Nephron (organoid): ENCODE results near the gene OSBPL6.

ENCODE experiments used
- H3K27ac Mint-ChIP-seq, 3 experiments: 2 replicates each; pipeline ENCODE4 v1.8.0; 2020; ENCODE audit warnings: mixed read lengths in 3 of 3, mild to moderate bottlenecking in 2 of 3, moderate library complexity in 1 of 3
- H3K27me3 Mint-ChIP-seq: 2 replicates; pipeline ENCODE4 v1.8.0; 2021; ENCODE audit warnings: low read depth, mild to moderate bottlenecking, moderate library complexity, mixed read lengths
- H3K36me3 Mint-ChIP-seq: 2 replicates; pipeline ENCODE4 v1.8.0; 2020; ENCODE audit warnings: low read depth, mixed read lengths
- H3K4me1 Mint-ChIP-seq: 2 replicates; pipeline ENCODE4 v1.8.0; 2020; ENCODE audit warnings: mixed read lengths
- H3K4me3 Mint-ChIP-seq, 3 experiments: 2 replicates each; pipeline ENCODE4 v1.8.0; 2020; ENCODE audit warnings: mild to moderate bottlenecking in 3 of 3, mixed read lengths in 3 of 3, moderate library complexity in 2 of 3
- H3K9me3 Mint-ChIP-seq: 2 replicates; pipeline ENCODE4 v1.8.0; 2020; ENCODE audit warnings: mixed read lengths
- CTCF ChIP-seq, 3 experiments: fragments of 200-600 bp; sonication (generic); IDR thresholded peaks; one replicate each; pipeline ENCODE4 v1.5.0; 2021; ENCODE audit warnings: antibody characterized with exemption in 3 of 3; ENCODE audit not compliant: unreplicated experiment in 3 of 3

OSBPL6 gene

GRCh38 chr2:178377046-178377445 lies 182.7 kb downstream of the OSBPL6 start:
- TF ChIP-seq CTCF (IDR thresholded peaks at IDR 0.05; ENCODE audit: unreplicated experiment in 3 of 3) = no peak
- Mint-ChIP-seq H3K9me3 (no peaks in the 10 kb centered on the region), H3K27ac (no peak overlapping the region), H3K27me3 (no peaks in the 10 kb centered on the region), H3K36me3 (peaks cover 11% of the 10 kb centered on the region), H3K4me3 (no peak overlapping the region), H3K4me1 (no peaks in the 10 kb centered on the region)

- Mint-ChIP-seq H3K9me3 (no peaks in the 10 kb centered on the region), H3K27me3 (no peaks in the 10 kb centered on the region), H3K36me3 (peaks cover 11% of the 10 kb centered on the region), H3K4me1 (no peaks in the 10 kb centered on the region), H3K4me3 (no peak overlapping the region), H3K27ac (no peak overlapping the region)
- no peak for TF ChIP-seq CTCF (IDR thresholded peaks at IDR 0.05; ENCODE audit: unreplicated experiment in 3 of 3)
Measured at GRCh38 chr2:178379162-178380004, 185.1 kb downstream of the OSBPL6 start.

GRCh38 chr2:178380763-178381162 lies 186.5 kb downstream of the OSBPL6 start:
- no peaks in the 10 kb centered on the region for H3K4me1 Mint-ChIP-seq
- no peaks in the 10 kb centered on the region for H3K27me3 Mint-ChIP-seq
- no peak for TF ChIP-seq CTCF (IDR thresholded peaks at IDR 0.05; ENCODE audit: unreplicated experiment in 3 of 3)
- H3K4me3 Mint-ChIP-seq = no peak overlapping the region
- H3K36me3 Mint-ChIP-seq = peaks cover 12% of the 10 kb centered on the region
- no peak overlapping the region for H3K27ac Mint-ChIP-seq
- no peaks in the 10 kb centered on the region for H3K9me3 Mint-ChIP-seq

- Mint-ChIP-seq H3K9me3 (no peaks in the 10 kb centered on the region), H3K4me3 (no peak overlapping the region), H3K36me3 (peaks cover 4% of the 10 kb centered on the region), H3K27ac (no peak overlapping the region), H3K4me1 (no peaks in the 10 kb centered on the region), H3K27me3 (no peaks in the 10 kb centered on the region)
- TF ChIP-seq CTCF (IDR thresholded peaks at IDR 0.05; ENCODE audit: unreplicated experiment in 3 of 3) = no peak
Measured at GRCh38 chr2:178383718-178384117, 189.4 kb downstream of the OSBPL6 start.

- TF ChIP-seq CTCF (IDR thresholded peaks at IDR 0.05; ENCODE audit: unreplicated experiment in 3 of 3) = no peak
- Mint-ChIP-seq H3K27ac (no peak overlapping the region), H3K4me1 (no peaks in the 10 kb centered on the region), H3K9me3 (no peaks in the 10 kb centered on the region), H3K4me3 (no peak overlapping the region), H3K27me3 (no peaks in the 10 kb centered on the region), H3K36me3 (peaks cover 10% of the 10 kb centered on the region)
Measured at GRCh38 chr2:178385595-178386148, 191.4 kb downstream of the OSBPL6 start.
